C4-2B (cell line): Measurements from ENCODE around the gene XBP1.

ENCODE experiments used
- ZFX ChIP-seq: fragments of 450-650 bp; IDR thresholded peaks from 2 replicates; pipeline ENCODE4 v1.6.1; 2017
- TF ChIP-seq, protein P1 (sequence below): fragments of 450-650 bp; conservative IDR thresholded peaks from 2 replicates; pipeline ENCODE4 v1.5.1; 2017; ENCODE audit warnings: mild to moderate bottlenecking

DNA sequence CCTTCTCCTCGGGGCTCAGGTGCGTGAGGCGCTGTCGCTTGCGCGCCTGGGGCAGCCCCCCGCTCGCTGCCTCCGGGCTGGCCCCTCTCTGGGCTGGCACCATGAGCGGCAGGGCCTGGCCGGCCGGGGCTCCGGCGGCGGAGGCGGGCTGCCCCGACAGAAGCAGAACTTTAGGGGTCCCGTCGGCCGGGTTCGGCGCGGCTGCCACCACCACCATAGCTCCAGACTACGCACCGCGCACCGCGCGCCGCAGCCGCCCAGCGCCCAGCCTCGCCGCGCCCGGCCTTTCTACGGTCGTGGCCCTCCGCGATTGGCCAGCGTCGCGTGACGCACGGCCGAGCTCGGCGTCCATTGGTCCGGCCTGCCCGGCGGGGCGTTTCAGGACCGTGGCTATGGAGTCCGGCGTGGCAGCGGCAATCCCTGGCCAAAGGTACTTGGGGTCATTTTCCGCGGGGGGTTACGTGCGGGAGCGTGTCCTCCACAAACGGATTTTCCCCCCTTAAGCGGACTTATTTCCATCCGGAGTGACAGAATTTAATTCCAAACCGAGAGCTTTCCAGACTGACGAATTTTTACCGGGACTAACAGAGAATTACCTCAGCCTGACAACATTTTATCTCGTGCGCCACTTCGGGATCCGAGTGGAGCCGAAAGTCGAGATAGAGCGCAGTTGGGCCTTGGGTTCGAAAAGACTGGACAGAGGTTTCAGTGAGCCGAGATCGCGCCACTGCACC is at the start of gene XBP1:
- TF ChIP-seq, protein P1, sequence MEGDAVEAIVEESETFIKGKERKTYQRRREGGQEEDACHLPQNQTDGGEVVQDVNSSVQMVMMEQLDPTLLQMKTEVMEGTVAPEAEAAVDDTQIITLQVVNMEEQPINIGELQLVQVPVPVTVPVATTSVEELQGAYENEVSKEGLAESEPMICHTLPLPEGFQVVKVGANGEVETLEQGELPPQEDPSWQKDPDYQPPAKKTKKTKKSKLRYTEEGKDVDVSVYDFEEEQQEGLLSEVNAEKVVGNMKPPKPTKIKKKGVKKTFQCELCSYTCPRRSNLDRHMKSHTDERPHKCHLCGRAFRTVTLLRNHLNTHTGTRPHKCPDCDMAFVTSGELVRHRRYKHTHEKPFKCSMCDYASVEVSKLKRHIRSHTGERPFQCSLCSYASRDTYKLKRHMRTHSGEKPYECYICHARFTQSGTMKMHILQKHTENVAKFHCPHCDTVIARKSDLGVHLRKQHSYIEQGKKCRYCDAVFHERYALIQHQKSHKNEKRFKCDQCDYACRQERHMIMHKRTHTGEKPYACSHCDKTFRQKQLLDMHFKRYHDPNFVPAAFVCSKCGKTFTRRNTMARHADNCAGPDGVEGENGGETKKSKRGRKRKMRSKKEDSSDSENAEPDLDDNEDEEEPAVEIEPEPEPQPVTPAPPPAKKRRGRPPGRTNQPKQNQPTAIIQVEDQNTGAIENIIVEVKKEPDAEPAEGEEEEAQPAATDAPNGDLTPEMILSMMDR, result no peak
- TF ChIP-seq ZFX, result peak; percentile 57
